IMR-90 (cell line): ENCODE results near the gene SH3D21. TPM values are rescaled to one million over a fixed set of nuclear protein-coding genes. Genes with fewer than 3 reads are reported as not detected.

Experiments
- ATAC-seq: fragments of 200-7000 bp; cut with Tn5 transposase; 2 replicates; pipeline ENCODE4 v1.9.1; 2020; ENCODE audit warnings: low read depth, mild to moderate bottlenecking, moderate library complexity
- BruUV-seq: library from RNA; stranded (reverse); fragments of 400-500 nt; replicated peaks from 2 replicates; lab custom pipeline; 2021; lab: Mats Ljungman, UMichigan
- CTCF ChIA-PET: fragments of 300-600 bp; formaldehyde crosslinking; extraction: SDS; loops from one replicate; lab custom pipeline; 2021; ENCODE audit warnings: antibody characterized with exemption; lab: Yijun Ruan, JAX
- POLR2A ChIA-PET: fragments of 300-600 bp; sonication (Branson Sonifier 250); formaldehyde crosslinking; loops from one replicate; lab custom pipeline; 2022; ENCODE audit warnings: antibody characterized with exemption; ENCODE audit not compliant: unreplicated experiment; lab: Charles Lee
- DNase-seq: peaks from one replicate; pipeline ENCODE4 v3.0.0; 2013
- H2AFZ ChIP-seq: replicated peaks from 2 replicates; pipeline ENCODE3; 2013; ENCODE audit warnings: low read length, mild to moderate bottlenecking; ENCODE audit not compliant: poor library complexity
- H2AK5ac ChIP-seq: 2 replicates; pipeline ENCODE4 v1.6.1; 2013; ENCODE audit warnings: low read depth, low read length, inconsistent platforms
- H2AK9ac ChIP-seq: replicated peaks from 2 replicates; pipeline ENCODE3; 2013; ENCODE audit warnings: mild to moderate bottlenecking, low read depth, low read length, moderate library complexity; ENCODE audit not compliant: poor library complexity
- H2BK120ac ChIP-seq: 2 replicates; pipeline ENCODE4 v1.6.1; 2013; ENCODE audit warnings: low read depth, low read length, inconsistent platforms
- H2BK15ac ChIP-seq: 3 replicates; pipeline ENCODE4 v1.6.1; 2013; ENCODE audit warnings: low read depth, low read length, inconsistent platforms
- H2BK20ac ChIP-seq: 2 replicates; pipeline ENCODE4 v1.6.1; 2013; ENCODE audit warnings: low read depth, mild to moderate bottlenecking, inconsistent platforms, low read length, moderate library complexity
- H2BK5ac ChIP-seq: 2 replicates; pipeline ENCODE4 v1.6.1; 2013; ENCODE audit warnings: mild to moderate bottlenecking, low read depth, low read length, inconsistent platforms; ENCODE audit not compliant: poor library complexity, severe bottlenecking
- H3K14ac ChIP-seq: replicated peaks from 2 replicates; pipeline ENCODE4 v1.6.1; 2013; ENCODE audit warnings: low read depth, low read length, inconsistent platforms
- H3K18ac ChIP-seq: 2 replicates; pipeline ENCODE4 v1.6.1; 2013; ENCODE audit warnings: low read depth, low read length, control low read depth
- H3K23ac ChIP-seq: 2 replicates; pipeline ENCODE4 v1.6.1; 2013; ENCODE audit warnings: low read depth, low read length, inconsistent platforms
- H3K27ac ChIP-seq: 2 replicates; pipeline ENCODE4 v1.5.1; 2013; ENCODE audit warnings: mild to moderate bottlenecking, control low read depth, low read length; ENCODE audit not compliant: insufficient read depth
- H3K27me3 ChIP-seq: 2 replicates; pipeline ENCODE4 v1.6.1; 2013; ENCODE audit warnings: low read length; ENCODE audit not compliant: control insufficient read depth, insufficient read depth
- H3K36me3 ChIP-seq: 2 replicates; pipeline ENCODE4 v1.6.1; 2013; ENCODE audit warnings: low read length, mixed read lengths; ENCODE audit not compliant: control insufficient read depth, insufficient read depth
- H3K4ac ChIP-seq: 2 replicates; pipeline ENCODE4 v1.6.1; 2013; ENCODE audit warnings: low read depth, low read length, inconsistent platforms
- H3K4me1 ChIP-seq: 2 replicates; pipeline ENCODE4 v1.6.1; 2013; ENCODE audit warnings: low read length, mixed read lengths; ENCODE audit not compliant: control insufficient read depth, insufficient read depth
- H3K4me2 ChIP-seq: 2 replicates; pipeline ENCODE4 v1.6.1; 2013; ENCODE audit warnings: low read depth, mild to moderate bottlenecking, control low read depth, low read length, moderate library complexity
- H3K4me3 ChIP-seq: 2 replicates; pipeline ENCODE4 v1.5.1; 2013; ENCODE audit warnings: low read depth, mild to moderate bottlenecking, control low read depth, low read length, moderate library complexity; ENCODE audit not compliant: insufficient read depth
- H3K56ac ChIP-seq: 2 replicates; pipeline ENCODE4 v1.6.1; 2013; ENCODE audit warnings: low read length, inconsistent platforms; ENCODE audit not compliant: insufficient read depth; ENCODE audit errors: extremely low read depth
- H3K79me1 ChIP-seq, 2 experiments: 2 replicates each; pipeline ENCODE4 v1.6.1; 2013; ENCODE audit warnings: low read length in 2 of 2, inconsistent platforms in 1 of 2, low read depth in 1 of 2
- H3K9ac ChIP-seq: 2 replicates; pipeline ENCODE4 v1.6.1; 2013; ENCODE audit warnings: low read depth, low read length, control low read depth
- H3K9me1 ChIP-seq: 2 replicates; pipeline ENCODE4 v1.6.1; 2013; ENCODE audit warnings: low read length, inconsistent platforms; ENCODE audit not compliant: insufficient read depth
- H3K9me3 ChIP-seq: 2 replicates; pipeline ENCODE4 v1.6.1; 2013; ENCODE audit warnings: low read length; ENCODE audit not compliant: control insufficient read depth, insufficient read depth
- H4K20me1 ChIP-seq: 2 replicates; pipeline ENCODE4 v1.6.1; 2013; ENCODE audit warnings: low read length, inconsistent platforms; ENCODE audit not compliant: insufficient read depth
- H4K5ac ChIP-seq: 2 replicates; pipeline ENCODE4 v1.6.1; 2013; ENCODE audit warnings: mild to moderate bottlenecking, low read depth, low read length, control low read depth
- H4K8ac ChIP-seq, 2 experiments: 2 replicates each; pipeline ENCODE4 v1.6.1; 2013; ENCODE audit warnings: low read depth in 2 of 2, low read length in 2 of 2, control low read depth in 1 of 2, inconsistent platforms in 1 of 2
- H4K91ac ChIP-seq: 2 replicates; pipeline ENCODE4 v1.6.1; 2013; ENCODE audit warnings: low read depth, low read length, inconsistent platforms; ENCODE audit not compliant: insufficient read depth
- CHD1 ChIP-seq: IDR thresholded peaks from 2 replicates; pipeline ENCODE4 v1.6.1; 2012; ENCODE audit warnings: low read depth, low read length, improper control_type of control experiment
- RAD21 ChIP-seq: IDR thresholded peaks from 2 replicates; pipeline ENCODE4 v1.6.1; 2012; ENCODE audit warnings: low read length, improper control_type of control experiment
- SMC3 ChIP-seq: fragments of 150-350 bp; IDR thresholded peaks from 2 replicates; pipeline ENCODE4 v1.6.1; 2016; ENCODE audit warnings: low read depth, mild to moderate bottlenecking, antibody characterized with exemption, low read length, moderate library complexity
- WGBS, 2 experiments: methylation state at CpG; one replicate each; pipeline versions ENCODE4 v1.1.5 to v1.1.7; 2013; ENCODE audit warnings: missing lambda C conversion rate in 2 of 2; ENCODE audit not compliant: insufficient read length in 1 of 2; ENCODE audit errors: extremely low coverage in 2 of 2; 5-methylcytosine and 5-hydroxymethylcytosine counted together
- dilution Hi-C: fragments of 300-500 bp; cut with HindIII; formaldehyde crosslinking; loops from one replicate; pipeline ENCODE4 v1.14.3; 2018; ENCODE audit warnings: low sequenced_read_pairs; ENCODE audit not compliant: unreplicated experiment
- in situ Hi-C: fragments of 300-500 bp; cut with MboI; formaldehyde crosslinking; loops from 3 replicates; pipeline ENCODE4 v1.14.3; 2019; ENCODE audit warnings: low sequenced_read_pairs, inconsistent platforms, mixed read lengths
- intact Hi-C: fragments of 100-400 bp; cut with micrococcal nuclease; formaldehyde crosslinking; loops from 2 replicates; pipeline ENCODE4 v1.10.0; 2022
- polyA plus RNA-seq, 3 experiments: library from polyadenylated mRNA; depleted of rRNA; stranded (reverse); fragments of >200 nt; gene quantifications; 2 replicates each; pipeline ENCODE4 v1.2.3, GENCODE V29; 2012; ENCODE audit warnings: low replicate concordance in 1 of 3
- total RNA-seq: library from RNA; depleted of rRNA; stranded (reverse); fragments of >200 nt; gene quantifications from 2 replicates; pipeline ENCODE4 v1.2.3, GENCODE V29; 2012
- TF ChIP-seq, protein P1 (sequence below): conservative IDR thresholded peaks from 2 replicates; pipeline ENCODE4 v1.5.1; 2012; ENCODE audit warnings: mild to moderate bottlenecking, low read depth, low read length, improper control_type of control experiment

Gene SH3D21
- total and polyA plus RNA-seq, 2 of the 4 experiments (the other 2 are of a cell fraction), result 1.8 to 11.9 TPM

DNA sequence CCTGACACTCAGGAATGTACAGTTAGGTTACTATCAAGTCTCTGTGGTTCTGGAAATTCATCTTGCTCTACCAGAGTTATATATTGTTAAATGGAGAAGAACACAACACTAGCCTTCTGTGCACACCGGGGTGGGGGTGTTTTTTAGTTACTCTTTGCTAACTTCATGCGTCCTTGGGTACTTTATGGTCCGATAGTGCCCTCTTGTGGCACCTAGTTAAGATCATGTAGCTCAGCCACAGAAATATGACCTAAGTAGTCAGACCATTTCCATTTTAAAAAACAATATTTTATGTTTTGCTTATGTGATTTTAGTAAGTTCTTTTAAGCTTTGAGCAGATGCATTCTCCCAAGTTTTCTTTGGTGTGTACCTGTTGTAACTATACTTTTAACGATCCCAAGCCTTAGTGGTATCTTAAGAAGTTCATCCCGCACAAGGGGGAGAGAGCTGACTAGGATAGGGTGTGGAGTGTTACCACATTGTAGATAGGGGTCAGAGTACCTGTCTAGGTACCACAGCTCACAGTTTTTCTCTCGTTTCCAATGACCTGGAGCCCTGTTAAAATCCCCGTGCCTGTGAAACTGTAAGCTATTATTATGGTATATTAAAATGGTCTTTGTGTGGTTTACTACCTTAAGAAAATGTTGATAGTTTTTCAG lies 20.6 kb upstream of the SH3D21 start:
- H3K36me3 ChIP-seq, result peaks cover 37% of the 10 kb centered on the region
- peaks cover 32 to 42% of the 10 kb centered on the region in 2 experiments; a peak in 3 of 4 replicates for H3K79me1 ChIP-seq
- no peaks in the 10 kb centered on the region for H3K27me3 ChIP-seq
- no peak overlapping the region for H3K4me3 ChIP-seq
- TF ChIP-seq, protein P1, sequence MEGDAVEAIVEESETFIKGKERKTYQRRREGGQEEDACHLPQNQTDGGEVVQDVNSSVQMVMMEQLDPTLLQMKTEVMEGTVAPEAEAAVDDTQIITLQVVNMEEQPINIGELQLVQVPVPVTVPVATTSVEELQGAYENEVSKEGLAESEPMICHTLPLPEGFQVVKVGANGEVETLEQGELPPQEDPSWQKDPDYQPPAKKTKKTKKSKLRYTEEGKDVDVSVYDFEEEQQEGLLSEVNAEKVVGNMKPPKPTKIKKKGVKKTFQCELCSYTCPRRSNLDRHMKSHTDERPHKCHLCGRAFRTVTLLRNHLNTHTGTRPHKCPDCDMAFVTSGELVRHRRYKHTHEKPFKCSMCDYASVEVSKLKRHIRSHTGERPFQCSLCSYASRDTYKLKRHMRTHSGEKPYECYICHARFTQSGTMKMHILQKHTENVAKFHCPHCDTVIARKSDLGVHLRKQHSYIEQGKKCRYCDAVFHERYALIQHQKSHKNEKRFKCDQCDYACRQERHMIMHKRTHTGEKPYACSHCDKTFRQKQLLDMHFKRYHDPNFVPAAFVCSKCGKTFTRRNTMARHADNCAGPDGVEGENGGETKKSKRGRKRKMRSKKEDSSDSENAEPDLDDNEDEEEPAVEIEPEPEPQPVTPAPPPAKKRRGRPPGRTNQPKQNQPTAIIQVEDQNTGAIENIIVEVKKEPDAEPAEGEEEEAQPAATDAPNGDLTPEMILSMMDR, result peak; percentile 85
- no peak for TF ChIP-seq CHD1
- peak; percentile 85 for TF ChIP-seq RAD21
- TF ChIP-seq SMC3, result peak; percentile 88
- DNase-seq (peak; percentile 92), ATAC-seq (peak; percentile 97)
- H3K14ac ChIP-seq, result no peak overlapping the region
- no peak overlapping the region for H3K56ac ChIP-seq
- dilution Hi-C loops (no loop called here), intact Hi-C loops (loop anchor here (1.0 to 2.0 kb wide), 4 partner anchors 61 to 186 kb away; partner anchors contain the start of genes THRAP3 and TRAPPC3), in situ Hi-C loops (loop anchor here (5.0 kb wide), 2 partner anchors 133 to 178 kb away; no protein-coding TSS in a partner anchor)
- H4K91ac ChIP-seq, result no peak overlapping the region
- no peak overlapping the region for H3K27ac ChIP-seq
- H2AK9ac ChIP-seq, result no peak overlapping the region
- BruUV-seq, result no TSS peak
- peaks cover 22% of the 10 kb centered on the region for H4K20me1 ChIP-seq
- no peak overlapping the region for H2AK5ac ChIP-seq
- H3K23ac ChIP-seq, result no peak overlapping the region
- no peak overlapping the region for H3K4ac ChIP-seq
- POLR2A ChIA-PET, result interaction anchor here (0.6 to 1.0 kb wide), 2 partner anchors 61 to 122 kb away, joined by 3 to 4 read pairs; partner anchors contain the start of gene THRAP3
- H2BK120ac ChIP-seq, result no peak overlapping the region
- no peak overlapping the region for H4K8ac ChIP-seq
- no peak overlapping the region for H2BK15ac ChIP-seq
- CTCF ChIA-PET, result interaction anchor here (0.8 to 1.7 kb wide), 9 partner anchors 8 to 136 kb away, joined by 3 to 13 read pairs (median 5); partner anchors contain the start of genes THRAP3 and TRAPPC3
- 0 out of 2 replicates have a peak overlapping the region, but pooled peaks have one; percentile 40 for H4K5ac ChIP-seq
- H3K4me2 ChIP-seq, result no peak overlapping the region
- H2AFZ ChIP-seq, result no peak overlapping the region
- no peak overlapping the region for H3K9ac ChIP-seq
- peaks cover 3% of the 10 kb centered on the region for H3K4me1 ChIP-seq
- WGBS, 2 experiments, result no CpG with 5 or more reads among the region's 7 CpGs
- no peak overlapping the region for H2BK20ac ChIP-seq
- H3K9me1 ChIP-seq, result no peaks in the 10 kb centered on the region
- H3K9me3 ChIP-seq, result no peaks in the 10 kb centered on the region
- H3K18ac ChIP-seq, result no peak overlapping the region
- H2BK5ac ChIP-seq, result peak overlapping the region; percentile 57
